GM19099 (cell line): ENCODE measurements around the gene SLC25A33.

ENCODE experiments used
- POLR2A ChIP-seq: IDR thresholded peaks from 3 replicates; pipeline ENCODE4 v1.6.1; 2011; ENCODE audit warnings: low read depth; ENCODE audit not compliant: insufficient read length; ENCODE audit errors: extremely low read depth

Gene SLC25A33

GRCh38 chr1:9603766-9604753 is 64.8 kb downstream of the SLC25A33 start:
- TF ChIP-seq POLR2A: no peak

GRCh38 chr1:9604836-9605235 is 65.6 kb downstream of the SLC25A33 start:
- TF ChIP-seq POLR2A: no peak

GRCh38 chr1:9605946-9606455 is 66.7 kb downstream of the SLC25A33 start:
- TF ChIP-seq POLR2A: no peak

- no peak for TF ChIP-seq POLR2A
Measured at GRCh38 chr1:9606458-9606857, 67.2 kb downstream of the SLC25A33 start.

GRCh38 chr1:9606948-9607347 is 67.7 kb downstream of the SLC25A33 start:
- TF ChIP-seq POLR2A: no peak

GRCh38 chr1:9607352-9607751 is 68.1 kb downstream of the SLC25A33 start:
- no peak for TF ChIP-seq POLR2A

GRCh38 chr1:9609998-9610397 is 70.7 kb downstream of the SLC25A33 start:
- no peak for TF ChIP-seq POLR2A

- TF ChIP-seq POLR2A: no peak
Measured at GRCh38 chr1:9610548-9610947, 71.3 kb downstream of the SLC25A33 start.

GRCh38 chr1:9611716-9612115 is 72.5 kb downstream of the SLC25A33 start:
- no peak for TF ChIP-seq POLR2A

GRCh38 chr1:9612162-9612845 is 73.0 kb downstream of the SLC25A33 start:
- TF ChIP-seq POLR2A: no peak

GRCh38 chr1:9612871-9613624 is 73.8 kb downstream of the SLC25A33 start:
- TF ChIP-seq POLR2A: no peak

GRCh38 chr1:9613625-9614299 is 74.5 kb downstream of the SLC25A33 start:
- TF ChIP-seq POLR2A: no peak

- no peak for TF ChIP-seq POLR2A
Measured at GRCh38 chr1:9615316-9616063, 76.2 kb downstream of the SLC25A33 start.

- TF ChIP-seq POLR2A: no peak
Measured at GRCh38 chr1:9618909-9619679, 79.8 kb downstream of the SLC25A33 start.

- TF ChIP-seq POLR2A: no peak
Measured at GRCh38 chr1:9621032-9621431, 81.8 kb downstream of the SLC25A33 start.
